ENCODE results near the gene PLD2. TPM values are rescaled to one million over a fixed set of nuclear protein-coding genes. Genes with fewer than 3 reads are reported as not detected.

Gene PLD2
- total RNA-seq, 1 experiment from 2014 or later, result 28.4 TPM

DNA sequence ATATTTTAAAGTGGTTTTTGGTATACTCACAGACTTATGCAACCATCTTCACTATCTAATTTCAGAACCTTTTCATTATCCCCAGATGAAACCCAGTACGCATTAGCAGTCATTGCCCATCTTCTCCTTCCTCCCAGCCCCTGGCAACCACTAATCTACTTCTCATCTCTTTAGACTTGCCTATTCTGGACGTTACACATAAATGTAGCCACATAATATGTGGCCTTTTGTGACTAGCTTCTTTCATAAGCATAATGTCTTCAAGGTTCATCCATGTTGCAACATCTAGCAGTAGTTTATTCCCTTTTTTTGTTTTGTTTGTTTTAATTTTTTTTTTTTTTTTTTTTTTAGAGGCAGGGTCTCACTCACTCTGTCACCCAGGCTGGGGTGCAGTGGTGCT is 63.9 kb downstream of the PLD2 start:
- no peak for DNase-seq (ENCODE audit: low spot score)
- in situ Hi-C loops (cut with HindIII; ENCODE audit: low sequenced_read_pairs), result no loop called here

GRCh38 chr17:4872786-4873185 is 65.8 kb downstream of the PLD2 start:
- DNase-seq (ENCODE audit: low spot score), result no peak

More at GRCh38 chr17:4872786-4873185, 65.8 kb downstream of the PLD2 start:
- in situ Hi-C loops (cut with HindIII; ENCODE audit: low sequenced_read_pairs), result no loop called here

Other genes starting within 250 kb of the PLD2 start
- 5.3 TPM in 1 of 2 replicates, not detected in the other for gene GGT6, start 246.6 kb upstream of the PLD2 start, total RNA-seq (2014; rRNA removed; shearing (Covaris generic))
- gene SMTNL2, start 222.6 kb upstream of the PLD2 start, total RNA-seq (2014; rRNA removed; shearing (Covaris generic)), result not detected in 2 replicates
- gene ALOX15, start 165.5 kb upstream of the PLD2 start, total RNA-seq (2014; rRNA removed; shearing (Covaris generic)), result 0.41 TPM in 1 of 2 replicates, not detected in the other
- 40.1 and 53.6 TPM in 2 replicates for gene PELP1, start 103.0 kb upstream of the PLD2 start, total RNA-seq (2014; rRNA removed; shearing (Covaris generic))
- 38.1 and 45.1 TPM in 2 replicates for gene ARRB2, start 96.5 kb upstream of the PLD2 start, total RNA-seq (2014; rRNA removed; shearing (Covaris generic))
- 24.3 and 29.8 TPM in 2 replicates for gene MED11, start 75.7 kb upstream of the PLD2 start, total RNA-seq (2014; rRNA removed; shearing (Covaris generic))
- 0.68 TPM in 1 of 2 replicates, not detected in the other for gene ZMYND15, start 67.3 kb upstream of the PLD2 start, total RNA-seq (2014; rRNA removed; shearing (Covaris generic))
- 0.86 TPM in 1 of 2 replicates, not detected in the other for gene CXCL16, start 67.2 kb upstream of the PLD2 start, total RNA-seq (2014; rRNA removed; shearing (Covaris generic))
- not detected in 2 replicates for gene TM4SF5, start 35.3 kb upstream of the PLD2 start, total RNA-seq (2014; rRNA removed; shearing (Covaris generic))
- not detected in 2 replicates for gene VMO1, start 20.8 kb upstream of the PLD2 start, total RNA-seq (2014; rRNA removed; shearing (Covaris generic))
- gene GLTPD2, start 18.2 kb upstream of the PLD2 start, total RNA-seq (2014; rRNA removed; shearing (Covaris generic)), result not detected in 2 replicates
- 390 and 445 TPM in 2 replicates for gene PSMB6, start 11.0 kb upstream of the PLD2 start, total RNA-seq (2014; rRNA removed; shearing (Covaris generic))
- 33.8 and 48.3 TPM in 2 replicates for gene MINK1, start 26.2 kb downstream of the PLD2 start, total RNA-seq (2014; rRNA removed; shearing (Covaris generic))
- not detected in 2 replicates for gene C17orf107, start 92.4 kb downstream of the PLD2 start, total RNA-seq (2014; rRNA removed; shearing (Covaris generic))
- gene CHRNE, start 95.9 kb downstream of the PLD2 start, total RNA-seq (2014; rRNA removed; shearing (Covaris generic)), result not detected in 2 replicates
- not detected in 2 replicates for gene GP1BA, start 125.1 kb downstream of the PLD2 start, total RNA-seq (2014; rRNA removed; shearing (Covaris generic))
- 111 and 132 TPM in 2 replicates for gene SLC25A11, start 132.9 kb downstream of the PLD2 start, total RNA-seq (2014; rRNA removed; shearing (Covaris generic))
- gene RNF167, start 133.1 kb downstream of the PLD2 start, total RNA-seq (2014; rRNA removed; shearing (Covaris generic)), result 86.0 and 97.4 TPM in 2 replicates
- gene PFN1, start 141.4 kb downstream of the PLD2 start, total RNA-seq (2014; rRNA removed; shearing (Covaris generic)), result 563 and 707 TPM in 2 replicates
- 52.8 and 75.4 TPM in 2 replicates for gene ENO3, start 144.0 kb downstream of the PLD2 start, total RNA-seq (2014; rRNA removed; shearing (Covaris generic))
- gene SPAG7, start 160.7 kb downstream of the PLD2 start, total RNA-seq (2014; rRNA removed; shearing (Covaris generic)), result 32.3 and 59.7 TPM in 2 replicates
- 6.9 and 16.9 TPM in 2 replicates for gene CAMTA2, start 180.5 kb downstream of the PLD2 start, total RNA-seq (2014; rRNA removed; shearing (Covaris generic))
- 0.14 TPM in 1 of 2 replicates, not detected in the other for gene INCA1, start 190.4 kb downstream of the PLD2 start, total RNA-seq (2014; rRNA removed; shearing (Covaris generic))
- 75.6 and 95.9 TPM in 2 replicates for gene KIF1C, start 190.8 kb downstream of the PLD2 start, total RNA-seq (2014; rRNA removed; shearing (Covaris generic))
- gene SLC52A1, start 228.3 kb downstream of the PLD2 start, total RNA-seq (2014; rRNA removed; shearing (Covaris generic)), result not detected in 2 replicates

Measured in G401 (cell line).